Activated naive CD8-positive, alpha-beta T cell treated with anti-CD3 and anti-CD28 coated beads, Interleukin-2, amount 10 ng/mL, durations not matched to agents 7 days and 5 days (primary cell): Measurements from ENCODE around the gene TYR. TPM values are rescaled to one million over a fixed set of nuclear protein-coding genes. Genes with fewer than 3 reads are reported as not detected.

Source experiments
- ATAC-seq: fragments of 150-1000 bp; cut with Tn5 transposase; one replicate; pipeline ENCODE4 v1.10.0; 2021; ENCODE audit warnings: low read depth, moderate library complexity
- POLR2A ChIA-PET: fragments of 350-600 bp; sonication (Branson Sonifier 250); formaldehyde crosslinking; loops from one replicate; lab custom pipeline; 2021; ENCODE audit warnings: antibody characterized with exemption; lab: Charles Lee
- DNase-seq: peaks from one replicate; pipeline ENCODE4 v3.0.0; 2021
- H3K27ac Mint-ChIP-seq: one replicate; pipeline ENCODE4 v1.8.0; 2022; ENCODE audit warnings: mild to moderate bottlenecking, mixed read lengths
- H3K27me3 Mint-ChIP-seq: one replicate; pipeline ENCODE4 v1.8.0; 2022; ENCODE audit warnings: mild to moderate bottlenecking, moderate library complexity, mixed read lengths
- H3K36me3 Mint-ChIP-seq: one replicate; pipeline ENCODE4 v1.8.0; 2021; ENCODE audit warnings: mild to moderate bottlenecking, mixed read lengths
- H3K4me1 Mint-ChIP-seq: one replicate; pipeline ENCODE4 v1.8.0; 2021; ENCODE audit warnings: mixed read lengths
- H3K4me3 Mint-ChIP-seq: one replicate; pipeline ENCODE4 v1.8.0; 2022; ENCODE audit warnings: mild to moderate bottlenecking, moderate library complexity, mixed read lengths
- H3K9me3 Mint-ChIP-seq: one replicate; pipeline ENCODE4 v1.8.0; 2021; ENCODE audit warnings: mixed read lengths
- total RNA-seq, 2 experiments: library from RNA; stranded (reverse); gene quantifications; one replicate each; pipeline ENCODE4 v1.2.3, GENCODE V29; 2021

Gene TYR
- total RNA-seq, result not detected

DNA sequence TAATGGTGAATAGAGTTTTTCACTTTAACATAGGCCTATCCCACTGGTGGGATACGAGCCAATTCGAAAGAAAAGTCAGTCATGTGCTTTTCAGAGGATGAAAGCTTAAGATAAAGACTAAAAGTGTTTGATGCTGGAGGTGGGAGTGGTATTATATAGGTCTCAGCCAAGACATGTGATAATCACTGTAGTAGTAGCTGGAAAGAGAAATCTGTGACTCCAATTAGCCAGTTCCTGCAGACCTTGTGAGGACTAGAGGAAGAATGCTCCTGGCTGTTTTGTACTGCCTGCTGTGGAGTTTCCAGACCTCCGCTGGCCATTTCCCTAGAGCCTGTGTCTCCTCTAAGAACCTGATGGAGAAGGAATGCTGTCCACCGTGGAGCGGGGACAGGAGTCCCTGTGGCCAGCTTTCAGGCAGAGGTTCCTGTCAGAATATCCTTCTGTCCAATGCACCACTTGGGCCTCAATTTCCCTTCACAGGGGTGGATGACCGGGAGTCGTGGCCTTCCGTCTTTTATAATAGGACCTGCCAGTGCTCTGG lies at the start of gene TYR:
TSS of gene TYR (plus strand) at position 185 of the 541 bp plus-strand sequence. CDS start at position 264, 79 bp downstream.
- no peak for ATAC-seq
- Mint-ChIP-seq H3K9me3 (no peaks in the 10 kb centered on the region), H3K36me3 (no peaks in the 10 kb centered on the region), H3K27ac (no peak within 1 kb of the TSS), H3K4me3 (no peak within 1 kb of the TSS), H3K27me3 (no peaks in the 10 kb centered on the region), H3K4me1 (no peaks in the 10 kb centered on the region)
- POLR2A ChIA-PET, result no interaction called here
- DNase-seq, result no peak

DNA sequence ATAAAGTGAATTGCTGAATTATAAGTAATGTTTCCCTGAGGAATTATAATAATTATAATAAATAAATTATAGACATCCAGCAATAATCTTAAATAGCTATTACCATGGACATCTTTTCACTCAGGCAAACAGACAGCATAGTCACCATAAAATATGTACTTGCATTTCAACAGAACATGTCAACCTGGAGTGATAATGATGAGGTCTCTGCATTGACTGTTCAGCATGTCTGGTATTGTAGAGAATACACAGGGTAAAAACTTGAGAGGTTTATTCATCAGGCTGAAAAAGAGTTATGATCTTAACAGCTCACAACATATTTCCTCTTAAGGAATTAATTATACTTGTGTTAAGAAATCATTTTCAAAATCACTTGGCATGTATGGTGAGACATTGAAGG lies 41.1 kb upstream of the TYR start:
- no peak overlapping the region for H3K4me3 Mint-ChIP-seq
- H3K4me1 Mint-ChIP-seq, result no peaks in the 10 kb centered on the region
- H3K27me3 Mint-ChIP-seq, result no peaks in the 10 kb centered on the region
- DNase-seq (no peak), ATAC-seq (no peak)
- H3K9me3 Mint-ChIP-seq, result no peaks in the 10 kb centered on the region
- no peaks in the 10 kb centered on the region for H3K36me3 Mint-ChIP-seq
- no peak overlapping the region for H3K27ac Mint-ChIP-seq
- POLR2A ChIA-PET, result no interaction called here

DNA sequence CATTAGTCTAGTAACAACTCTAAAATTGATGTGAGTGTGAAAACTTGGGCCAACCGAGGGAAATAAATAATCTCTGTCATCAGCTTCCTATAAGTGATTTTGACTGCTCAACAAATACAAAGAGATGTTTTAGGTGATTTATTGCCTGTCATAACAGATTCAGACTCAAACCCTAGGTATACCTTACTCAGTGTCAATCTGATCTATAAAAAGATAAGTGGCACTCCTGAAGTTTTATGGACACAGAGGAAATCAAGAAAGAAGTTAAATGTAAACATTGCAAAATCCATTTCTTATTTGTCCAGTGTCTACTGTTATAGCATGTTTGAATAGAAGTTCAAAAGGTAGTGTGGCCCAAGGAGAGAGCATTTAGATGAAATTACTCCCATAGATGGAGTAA lies 30.4 kb upstream of the TYR start:
- ATAC-seq, result no peak
- H3K4me3 Mint-ChIP-seq, result no peak overlapping the region
- POLR2A ChIA-PET, result no interaction called here

DNA sequence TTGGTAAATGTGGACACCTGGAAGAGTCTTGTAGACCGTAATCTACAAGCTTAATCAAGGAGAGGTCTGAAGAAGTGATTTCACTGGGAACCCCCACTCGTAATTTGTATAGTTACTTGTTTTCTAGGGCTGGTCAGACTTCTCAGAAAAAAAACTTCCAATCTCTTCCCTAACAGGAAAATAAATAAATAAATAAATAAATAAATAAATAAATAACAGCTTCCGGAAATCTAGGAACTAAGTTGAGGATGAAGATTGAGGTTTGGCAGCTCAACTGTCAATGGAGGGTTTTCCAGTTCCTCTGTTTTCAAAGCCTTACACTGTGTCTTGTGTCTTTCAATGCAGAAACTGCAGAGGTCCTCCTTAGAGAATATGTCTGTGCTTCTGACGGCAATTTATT lies 17.7 kb upstream of the TYR start:
- Mint-ChIP-seq H3K27me3 (no peaks in the 10 kb centered on the region), H3K27ac (no peak overlapping the region), H3K4me3 (no peak overlapping the region), H3K9me3 (no peaks in the 10 kb centered on the region), H3K4me1 (no peaks in the 10 kb centered on the region), H3K36me3 (no peaks in the 10 kb centered on the region)
- ATAC-seq (no peak), DNase-seq (no peak)
- POLR2A ChIA-PET, result no interaction called here

More for the DNA sequence above, 30.4 kb upstream of the TYR start:
- Mint-ChIP-seq H3K27ac (no peak overlapping the region), H3K36me3 (no peaks in the 10 kb centered on the region), H3K27me3 (no peaks in the 10 kb centered on the region), H3K4me1 (no peaks in the 10 kb centered on the region), H3K9me3 (no peaks in the 10 kb centered on the region)
- DNase-seq, result no peak

DNA sequence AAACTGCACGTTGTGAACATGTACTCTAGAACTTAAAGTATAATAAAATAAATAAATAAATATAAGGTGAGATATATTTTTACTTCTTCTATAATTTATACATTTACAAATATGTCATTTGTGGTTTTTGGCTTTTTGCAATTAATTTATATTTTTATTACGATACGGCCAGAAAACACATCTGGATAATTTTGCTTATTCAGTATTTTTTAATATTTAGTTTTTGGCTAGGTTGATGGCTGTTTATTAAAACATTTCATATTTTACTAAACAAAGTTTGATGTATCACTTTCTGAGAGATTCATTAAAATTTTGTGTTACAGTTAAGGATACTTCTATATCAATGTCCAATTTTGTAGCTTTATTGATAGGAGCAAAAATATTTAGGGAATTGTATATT lies 15.7 kb upstream of the TYR start:
- DNase-seq, result no peak
- POLR2A ChIA-PET, result no interaction called here
- Mint-ChIP-seq H3K4me1 (no peaks in the 10 kb centered on the region), H3K36me3 (no peaks in the 10 kb centered on the region), H3K9me3 (no peaks in the 10 kb centered on the region), H3K27ac (no peak overlapping the region), H3K4me3 (no peak overlapping the region), H3K27me3 (no peaks in the 10 kb centered on the region)
- ATAC-seq, result no peak

DNA sequence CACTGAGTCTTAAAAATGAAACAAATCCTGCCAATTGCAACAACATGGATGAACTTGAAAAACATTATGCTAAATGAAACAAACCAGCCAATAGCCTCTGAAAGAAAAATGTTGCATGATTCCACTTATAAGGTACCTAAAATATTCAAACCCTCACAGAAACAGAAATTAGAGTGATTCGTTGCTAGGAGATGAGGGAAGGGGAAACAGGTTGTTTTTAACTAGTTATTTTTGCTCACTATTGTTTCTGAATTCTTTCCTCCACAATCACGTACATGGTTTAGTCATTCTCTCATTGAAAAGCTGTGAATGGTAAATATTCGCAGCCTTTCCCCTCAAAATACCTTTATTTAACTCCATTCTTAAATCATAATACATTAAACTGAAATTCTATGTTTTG lies 14.0 kb upstream of the TYR start:
- no peaks in the 10 kb centered on the region for H3K4me1 Mint-ChIP-seq
- H3K4me3 Mint-ChIP-seq, result no peak overlapping the region
- H3K9me3 Mint-ChIP-seq, result no peaks in the 10 kb centered on the region
- no peak overlapping the region for H3K27ac Mint-ChIP-seq
- no peaks in the 10 kb centered on the region for H3K36me3 Mint-ChIP-seq
- POLR2A ChIA-PET, result no interaction called here
- DNase-seq (no peak), ATAC-seq (no peak)
- no peaks in the 10 kb centered on the region for H3K27me3 Mint-ChIP-seq

DNA sequence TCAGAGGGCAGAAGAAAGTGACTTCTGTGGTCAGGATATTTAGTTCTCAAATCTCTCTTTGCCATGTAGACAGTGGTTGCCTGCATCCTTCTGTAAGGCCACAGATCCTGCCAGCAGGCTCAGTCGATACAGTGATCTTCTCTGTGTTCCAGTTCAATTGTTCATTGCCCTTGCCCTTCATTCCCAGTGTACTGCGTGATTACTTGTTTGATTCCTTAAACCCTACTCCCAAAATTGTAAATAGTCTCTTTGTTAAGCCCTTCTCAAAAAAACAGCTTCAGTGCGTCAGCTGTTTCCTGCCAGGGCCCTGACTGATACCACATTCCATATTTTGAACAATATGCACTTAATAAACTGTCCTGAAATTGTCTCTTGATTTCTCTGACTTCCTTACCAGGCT lies 9.3 kb upstream of the TYR start:
- no peaks in the 10 kb centered on the region for H3K36me3 Mint-ChIP-seq
- H3K27me3 Mint-ChIP-seq, result no peaks in the 10 kb centered on the region
- DNase-seq, result no peak
- no peaks in the 10 kb centered on the region for H3K9me3 Mint-ChIP-seq
- no peaks in the 10 kb centered on the region for H3K4me1 Mint-ChIP-seq
- ATAC-seq, result no peak
- no peak overlapping the region for H3K27ac Mint-ChIP-seq
- POLR2A ChIA-PET, result no interaction called here
- H3K4me3 Mint-ChIP-seq, result no peak overlapping the region

DNA sequence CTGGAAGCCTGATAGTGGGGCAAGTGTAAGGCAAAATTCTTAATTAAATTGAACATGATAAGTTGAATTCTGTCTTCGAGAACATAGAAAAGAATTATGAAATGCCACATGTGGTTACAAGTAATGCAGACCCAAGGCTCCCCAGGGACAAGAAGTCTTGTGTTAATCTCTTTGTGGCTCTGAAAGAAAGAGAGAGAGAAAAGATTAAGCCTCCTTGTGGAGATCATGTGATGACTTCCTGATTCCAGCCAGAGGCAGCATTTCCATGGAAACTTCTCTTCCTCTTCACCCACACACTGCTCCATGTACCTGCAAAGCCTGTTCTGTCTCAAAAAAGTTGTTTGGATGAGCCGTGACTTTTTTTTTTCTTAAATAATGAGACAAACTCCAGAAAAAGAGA lies 1.9 kb upstream of the TYR start:
- Mint-ChIP-seq H3K27me3 (no peaks in the 10 kb centered on the region), H3K27ac (no peak overlapping the region), H3K4me3 (no peak overlapping the region), H3K4me1 (no peaks in the 10 kb centered on the region), H3K9me3 (no peaks in the 10 kb centered on the region), H3K36me3 (no peaks in the 10 kb centered on the region)
- ATAC-seq (no peak), DNase-seq (no peak)
- POLR2A ChIA-PET, result no interaction called here

DNA sequence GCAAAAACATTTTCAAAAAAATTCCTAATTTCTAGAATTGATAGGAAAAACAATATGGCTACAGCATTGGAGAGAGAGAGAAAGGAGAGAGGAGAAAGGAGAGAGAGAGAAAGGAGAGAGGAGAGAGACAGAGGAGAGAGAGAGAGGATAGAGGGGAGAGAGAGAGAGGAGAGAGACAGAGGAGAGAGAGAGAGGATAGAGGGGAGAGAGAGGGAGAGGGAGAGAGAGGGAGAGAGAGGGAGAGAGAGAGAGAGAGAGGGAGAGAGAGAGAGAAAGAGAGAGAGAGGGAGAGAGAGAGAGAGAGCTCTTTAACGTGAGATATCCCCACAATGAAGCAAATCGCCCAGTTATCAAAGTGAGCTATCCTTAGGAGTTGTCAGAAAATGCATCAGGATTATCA lies 737 bp upstream of the TYR start:
- DNase-seq (no peak), ATAC-seq (no peak)
- Mint-ChIP-seq H3K4me3 (no peak overlapping the region), H3K4me1 (no peaks in the 10 kb centered on the region), H3K36me3 (no peaks in the 10 kb centered on the region), H3K9me3 (no peaks in the 10 kb centered on the region), H3K27me3 (no peaks in the 10 kb centered on the region), H3K27ac (no peak overlapping the region)
- POLR2A ChIA-PET, result no interaction called here

DNA sequence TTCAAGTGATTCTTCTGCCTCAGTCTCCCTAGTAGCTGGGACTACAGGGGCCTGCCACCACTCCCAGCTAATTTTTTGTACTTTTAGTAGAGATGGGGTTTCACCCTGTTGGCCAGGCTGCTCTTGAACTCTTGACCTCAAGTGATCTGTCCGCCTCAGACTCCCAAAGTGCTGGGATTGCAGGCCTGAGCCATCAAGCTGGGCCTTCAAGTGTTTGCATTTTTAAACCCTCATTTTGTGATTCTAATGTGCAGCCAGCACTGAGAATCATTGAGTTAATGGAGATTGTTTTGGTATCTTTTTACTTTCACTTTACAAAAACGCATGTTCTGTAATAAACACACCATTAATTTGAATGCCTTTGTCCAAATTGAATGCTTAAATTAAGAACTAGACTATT lies 3.4 kb downstream of the TYR start:
- Mint-ChIP-seq H3K4me3 (no peak overlapping the region), H3K27ac (no peak overlapping the region), H3K9me3 (no peaks in the 10 kb centered on the region), H3K4me1 (no peaks in the 10 kb centered on the region), H3K27me3 (no peaks in the 10 kb centered on the region), H3K36me3 (no peaks in the 10 kb centered on the region)
- POLR2A ChIA-PET, result no interaction called here
- no peak for ATAC-seq
- DNase-seq, result no peak

DNA sequence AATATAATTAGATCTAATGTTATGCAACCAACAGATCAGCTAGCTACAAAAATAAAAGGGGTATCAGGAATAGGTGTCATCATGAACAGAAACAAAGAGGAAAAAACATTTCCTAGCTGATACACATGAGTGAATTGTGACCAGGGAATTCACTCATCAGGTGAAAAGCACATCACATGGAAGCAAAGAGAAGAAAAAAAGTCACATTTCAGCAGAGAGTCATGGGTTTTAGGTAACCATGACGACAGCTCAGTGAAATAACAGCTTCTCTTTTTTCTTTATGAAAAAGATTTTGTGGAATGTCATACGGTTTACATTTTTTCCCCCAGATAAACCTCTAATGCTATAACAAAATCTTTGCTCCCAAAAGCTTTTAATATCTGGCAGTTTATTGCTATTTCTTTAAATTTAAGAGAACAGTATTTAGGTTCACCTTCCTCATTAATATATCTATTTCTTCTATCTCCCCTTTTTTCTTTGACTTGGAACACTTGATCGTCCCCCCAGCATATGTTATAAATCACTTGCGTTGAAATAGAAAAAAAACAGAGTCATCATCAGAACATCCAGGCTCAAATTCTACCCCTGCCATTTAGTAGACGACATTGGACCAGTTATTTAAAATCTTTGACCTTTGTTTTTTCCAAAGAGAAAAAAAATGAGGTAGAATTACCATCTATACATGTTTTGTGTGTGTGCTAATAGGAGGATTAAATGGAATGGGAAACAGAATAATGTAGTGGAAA lies 5.3 kb downstream of the TYR start:
- Mint-ChIP-seq H3K27me3 (no peaks in the 10 kb centered on the region), H3K27ac (no peak overlapping the region), H3K4me1 (no peaks in the 10 kb centered on the region), H3K9me3 (no peaks in the 10 kb centered on the region), H3K4me3 (no peak overlapping the region), H3K36me3 (no peaks in the 10 kb centered on the region)
- POLR2A ChIA-PET, result no interaction called here
- DNase-seq (no peak), ATAC-seq (no peak)

DNA sequence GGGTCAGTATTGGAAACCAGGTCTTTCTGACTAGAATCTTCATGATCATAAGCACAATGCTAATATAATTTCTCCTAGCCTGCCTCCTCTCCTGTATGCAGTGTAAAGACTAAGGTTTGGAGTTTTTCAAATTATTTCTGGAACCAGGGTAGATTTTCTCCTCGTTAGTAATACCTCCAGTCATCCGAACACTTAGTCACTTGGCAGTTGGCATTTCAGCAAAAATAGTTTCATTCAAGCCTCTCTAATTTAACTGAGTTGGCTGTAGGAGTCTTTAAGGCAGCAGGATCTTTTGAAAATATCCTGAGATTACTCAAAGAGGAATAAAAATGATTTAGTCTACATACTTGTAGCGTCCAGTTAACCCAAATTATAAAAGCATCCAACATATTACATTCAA lies 6.3 kb downstream of the TYR start:
- no peaks in the 10 kb centered on the region for H3K27me3 Mint-ChIP-seq
- no peak overlapping the region for H3K4me3 Mint-ChIP-seq
- no peaks in the 10 kb centered on the region for H3K36me3 Mint-ChIP-seq
- POLR2A ChIA-PET, result no interaction called here
- ATAC-seq, result no peak
- H3K4me1 Mint-ChIP-seq, result no peaks in the 10 kb centered on the region
- H3K9me3 Mint-ChIP-seq, result no peaks in the 10 kb centered on the region
- no peak overlapping the region for H3K27ac Mint-ChIP-seq
- DNase-seq, result no peak

DNA sequence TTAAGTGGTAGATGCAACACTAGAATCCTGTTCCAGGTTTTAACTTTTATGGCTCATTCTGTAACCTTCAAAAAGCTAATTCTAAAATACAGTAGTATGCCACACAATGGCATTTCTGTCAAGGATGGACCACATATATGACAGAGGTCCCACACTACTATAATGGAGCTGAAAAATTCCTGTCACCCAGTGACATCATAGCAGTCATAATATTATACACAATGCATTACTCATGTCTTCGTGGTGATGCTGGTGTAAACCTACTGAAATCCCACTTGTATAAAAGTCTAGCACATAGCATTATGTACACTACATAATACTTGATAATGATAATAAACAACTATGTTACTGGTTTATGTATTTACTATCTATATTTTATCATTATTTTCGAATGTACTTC lies 12.1 kb downstream of the TYR start:
- no peaks in the 10 kb centered on the region for H3K27me3 Mint-ChIP-seq
- DNase-seq (no peak), ATAC-seq (no peak)
- H3K4me3 Mint-ChIP-seq, result no peak overlapping the region
- POLR2A ChIA-PET, result no interaction called here
- no peaks in the 10 kb centered on the region for H3K36me3 Mint-ChIP-seq
- H3K4me1 Mint-ChIP-seq, result no peaks in the 10 kb centered on the region
- H3K9me3 Mint-ChIP-seq, result no peaks in the 10 kb centered on the region
- no peak overlapping the region for H3K27ac Mint-ChIP-seq

DNA sequence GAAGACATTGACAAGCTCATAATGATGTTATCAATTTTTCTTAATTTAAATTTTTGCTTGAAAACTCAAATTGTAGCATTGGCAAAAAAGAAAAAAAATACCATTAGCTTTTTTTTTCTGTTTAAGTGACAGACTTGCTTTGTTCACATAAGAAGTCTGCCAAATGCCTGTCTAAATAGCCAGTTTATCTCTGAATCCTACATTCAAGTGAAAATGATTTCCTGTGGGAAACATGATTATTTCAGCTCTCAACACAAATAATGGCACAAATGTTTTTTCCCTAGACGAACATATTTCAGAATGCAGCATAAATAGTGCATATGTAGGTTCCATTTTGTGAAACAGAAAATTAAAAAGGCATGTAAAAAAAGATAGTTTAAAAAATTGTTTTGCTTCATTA lies 23.5 kb downstream of the TYR start:
- DNase-seq, result no peak
- H3K4me3 Mint-ChIP-seq, result no peak overlapping the region
- no peaks in the 10 kb centered on the region for H3K9me3 Mint-ChIP-seq
- peaks cover 2% of the 10 kb centered on the region for H3K27me3 Mint-ChIP-seq
- H3K36me3 Mint-ChIP-seq, result no peaks in the 10 kb centered on the region
- no peak for ATAC-seq
- H3K27ac Mint-ChIP-seq, result no peak overlapping the region
- POLR2A ChIA-PET, result no interaction called here
- no peaks in the 10 kb centered on the region for H3K4me1 Mint-ChIP-seq
